GM21360 (cell line): ENCODE data around the gene TMEM178B.

Experiments
- ATAC-seq: cut with Tn5 transposase; IDR thresholded peaks from one replicate; pipeline ENCODE4 v1.9.1; 2021; ENCODE audit warnings: mild to moderate bottlenecking, moderate library complexity; ENCODE audit not compliant: unreplicated experiment

Gene TMEM178B

GRCh38 chr7:141456298-141456697, 382.4 kb downstream of the TMEM178B start:
- ATAC-seq, result no peak

- ATAC-seq, result no peak
These were observed 382.8 kb downstream of the TMEM178B start for GRCh38 chr7:141456711-141457110.

GRCh38 chr7:141460781-141461715, 387.2 kb downstream of the TMEM178B start:
- no peak for ATAC-seq

GRCh38 chr7:141461924-141462323, 388.1 kb downstream of the TMEM178B start:
- no peak for ATAC-seq

GRCh38 chr7:141462958-141463357, 389.1 kb downstream of the TMEM178B start:
- no peak for ATAC-seq

GRCh38 chr7:141463986-141464385, 390.1 kb downstream of the TMEM178B start:
- ATAC-seq, result no peak

GRCh38 chr7:141464551-141464950, 390.7 kb downstream of the TMEM178B start:
- ATAC-seq, result no peak

GRCh38 chr7:141466151-141466904, 392.5 kb downstream of the TMEM178B start:
- ATAC-seq, result no peak

GRCh38 chr7:141468341-141468740, 394.5 kb downstream of the TMEM178B start:
- ATAC-seq, result no peak

GRCh38 chr7:141475679-141476078, 401.8 kb downstream of the TMEM178B start:
- ATAC-seq, result no peak

GRCh38 chr7:141477865-141478264, 404.0 kb downstream of the TMEM178B start:
- ATAC-seq, result no peak

GRCh38 chr7:141478845-141479244, 405.0 kb downstream of the TMEM178B start:
- ATAC-seq, result no peak

GRCh38 chr7:141480953-141481352, 407.1 kb downstream of the TMEM178B start:
- ATAC-seq, result no peak

- ATAC-seq, result no peak
These were observed 408.1 kb downstream of the TMEM178B start for GRCh38 chr7:141481971-141482370.

GRCh38 chr7:141483044-141483443, 409.2 kb downstream of the TMEM178B start:
- peak; percentile 51 for ATAC-seq

- ATAC-seq, result no peak
These were observed 411.0 kb downstream of the TMEM178B start for GRCh38 chr7:141484907-141485306.

- no peak for ATAC-seq
These were observed 413.1 kb downstream of the TMEM178B start for GRCh38 chr7:141486959-141487358.

- no peak for ATAC-seq
These were observed 416.6 kb downstream of the TMEM178B start for GRCh38 chr7:141490474-141490873.

GRCh38 chr7:141495057-141495456, 421.2 kb downstream of the TMEM178B start:
- no peak for ATAC-seq

- no peak for ATAC-seq
These were observed 423.5 kb downstream of the TMEM178B start for GRCh38 chr7:141497391-141497790.

GRCh38 chr7:141500608-141501007, 426.7 kb downstream of the TMEM178B start:
- ATAC-seq, result no peak

- no peak for ATAC-seq
These were observed 427.6 kb downstream of the TMEM178B start for GRCh38 chr7:141501451-141501850.
